PFSK-1 (cell line): ENCODE data around the gene KBTBD8.

Experiments
- REST ChIP-seq, 2 experiments: IDR thresholded peaks; 2 replicates each; pipeline versions ENCODE4 v1.6.1 to v1.8.0; 2011 to 2012; ENCODE audit warnings: low read depth in 2 of 2, low read length in 2 of 2, control low read depth in 1 of 2, inconsistent platforms in 1 of 2, mild to moderate bottlenecking in 1 of 2, moderate library complexity in 1 of 2; ENCODE audit not compliant: insufficient read depth in 1 of 2
- TAF1 ChIP-seq: IDR thresholded peaks from 2 replicates; pipeline ENCODE4 v1.6.1; 2012; ENCODE audit warnings: low read length, control low read depth, borderline replicate concordance; ENCODE audit not compliant: insufficient read depth

GRCh38 chr3:67028001-67028784 is 30.1 kb downstream of the KBTBD8 start:
- TF ChIP-seq TAF1 (no peak), REST (IDR thresholded peaks at IDR 0.05; ENCODE audit: insufficient read depth in 1 of 2, low read depth in 2 of 2, low read length in 2 of 2) (no peak)
